K562 (cell line): ENCODE measurements around the gene TMEM88. TPM values are rescaled to one million over a fixed set of nuclear protein-coding genes. Genes with fewer than 3 reads are reported as not detected.
A peak's percentile ranks its signal among the peaks of the same experiment; 100 is the strongest.

Experiments
- BRD9 ChIP-seq: fragments of 450-650 bp; IDR thresholded peaks from 2 replicates; pipeline ENCODE4 v1.6.1; 2018; ENCODE audit warnings: low read depth; ENCODE audit not compliant: partially characterized antibody
- CHD4 ChIP-seq: fragments of 200-600 bp; sonication (generic); IDR thresholded peaks from 3 replicates; pipeline ENCODE4 v1.6.1; 2012; ENCODE audit warnings: low read depth, mild to moderate bottlenecking, mixed read lengths, low read length, inconsistent platforms; ENCODE audit not compliant: insufficient read depth, insufficient replicate concordance, poor library complexity, severe bottlenecking
- GATAD2A ChIP-seq: fragments of 450-650 bp; IDR thresholded peaks from 2 replicates; pipeline ENCODE4 v1.6.1; 2017
- ILK ChIP-seq: fragments of 450-650 bp; IDR thresholded peaks from 2 replicates; pipeline ENCODE4 v1.6.1; 2016; ENCODE audit warnings: missing genetic modification characterization, low read depth, mild to moderate bottlenecking, missing compliant biosample characterization, moderate library complexity, borderline replicate concordance
- MEIS2 ChIP-seq: fragments of 450-650 bp; IDR thresholded peaks from 2 replicates; pipeline ENCODE4 v1.6.1; 2014; ENCODE audit warnings: mild to moderate bottlenecking; ENCODE audit not compliant: partially characterized antibody
- PTBP1 ChIP-seq: fragments of 200-400 bp; formaldehyde crosslinking; IDR thresholded peaks from 2 replicates; pipeline ENCODE4 v1.6.1; 2017; ENCODE audit warnings: low read depth, low read length
- SMARCA5 ChIP-seq: fragments of 450-650 bp; IDR thresholded peaks from 2 replicates; pipeline ENCODE4 v1.6.1; 2016
- SP1 ChIP-seq: sonication (generic); formaldehyde crosslinking; IDR thresholded peaks from 2 replicates; pipeline ENCODE4 v1.8.1; 2022; ENCODE audit warnings: mild to moderate bottlenecking, missing genetic modification reagents
- WHSC1 ChIP-seq: IDR thresholded peaks from one replicate; pipeline ENCODE4 v1.6.1; 2012; ENCODE audit warnings: low read length, control low read depth, inconsistent platforms
- ZNF146 ChIP-seq: IDR thresholded peaks from one replicate; pipeline ENCODE4 v1.6.1; 2018; ENCODE audit warnings: missing compliant biosample characterization; ENCODE audit not compliant: unreplicated experiment
- ZNF507 ChIP-seq: conservative IDR thresholded peaks from 2 replicates; pipeline ENCODE4 v1.6.1; 2017; ENCODE audit warnings: missing genetic modification characterization, missing compliant biosample characterization
- ZNF644 ChIP-seq: fragments of 200-800 bp; sonication (Bioruptor generic); IDR thresholded peaks from 2 replicates; pipeline ENCODE4 v1.6.1; 2016; ENCODE audit warnings: low read depth, missing genetic modification characterization, missing compliant biosample characterization
- ZNF76 ChIP-seq: fragments of 250-450 bp; sonication (Bioruptor Pico); IDR thresholded peaks from 2 replicates; pipeline ENCODE4 v1.4.0; 2020; ENCODE audit warnings: mild to moderate bottlenecking, moderate library complexity, borderline replicate concordance
- polyA plus RNA-seq, 8 experiments: library from polyadenylated mRNA; depleted of rRNA in 4 of 8; stranded (reverse) in 5 of 8; unstranded in 3 of 8; fragments of >200 nt; fragmentation: Nextera tagmentation in 2 of 8; fragmentation: Illumina TruSeq in 1 of 8; extraction: Ambion mirVana in 2 of 8; extraction: Trizol in 1 of 8; gene quantifications; 2 replicates each; pipeline versions ENCODE4 v1.2.1 to v1.2.3, GENCODE V29; 2011 to 2014; ENCODE audit warnings: inconsistent platforms in 1 of 8, missing spikeins in 1 of 8
- total RNA-seq, 7 experiments: library from RNA; depleted of rRNA in 6 of 7; stranded (reverse); fragments of >200 nt in 6 of 7; fragmentation: Illumina TruSeq in 2 of 7; extraction: Trizol in 2 of 7; gene quantifications; 2 replicates each; pipeline versions ENCODE4 v1.2.1 to v1.2.3, GENCODE V29; 2011 to 2021; ENCODE audit warnings: low replicate concordance in 1 of 7
- TF ChIP-seq, protein P1 (sequence below): IDR thresholded peaks from 2 replicates; pipeline ENCODE4 v1.6.1; 2011; ENCODE audit warnings: borderline replicate concordance, low read depth, mild to moderate bottlenecking, moderate library complexity, low read length; ENCODE audit not compliant: insufficient read depth, poor library complexity, severe bottlenecking
- TF ChIP-seq, protein P2 (sequence below): fragments of 450-650 bp; IDR thresholded peaks from 2 replicates; pipeline ENCODE4 v1.6.1; 2014; ENCODE audit warnings: low read depth, mild to moderate bottlenecking, moderate library complexity, borderline replicate concordance
- TF ChIP-seq, protein P3 (sequence below): sonication (generic); formaldehyde crosslinking; IDR thresholded peaks from 2 replicates; pipeline ENCODE4 v1.8.1; 2023; ENCODE audit warnings: mild to moderate bottlenecking, missing genetic modification reagents
- TF ChIP-seq, protein P4 (sequence below): fragments of 450-650 bp; formaldehyde crosslinking; IDR thresholded peaks from 2 replicates; pipeline ENCODE4 v1.4.0; 2020; ENCODE audit warnings: mild to moderate bottlenecking, moderate library complexity
- TF ChIP-seq, protein P5 (sequence below): fragments of 250-450 bp; sonication (Bioruptor Pico); IDR thresholded peaks from 2 replicates; pipeline ENCODE4 v1.5.0; 2022; ENCODE audit warnings: mild to moderate bottlenecking

Gene TMEM88
- total and polyA plus RNA-seq, 9 of the 15 experiments (the other 6 are each of a cell fraction or from before 2014, with no cell fraction given): 0.10 to 1.4 (median 0.36) TPM; not detected in 3

DNA sequence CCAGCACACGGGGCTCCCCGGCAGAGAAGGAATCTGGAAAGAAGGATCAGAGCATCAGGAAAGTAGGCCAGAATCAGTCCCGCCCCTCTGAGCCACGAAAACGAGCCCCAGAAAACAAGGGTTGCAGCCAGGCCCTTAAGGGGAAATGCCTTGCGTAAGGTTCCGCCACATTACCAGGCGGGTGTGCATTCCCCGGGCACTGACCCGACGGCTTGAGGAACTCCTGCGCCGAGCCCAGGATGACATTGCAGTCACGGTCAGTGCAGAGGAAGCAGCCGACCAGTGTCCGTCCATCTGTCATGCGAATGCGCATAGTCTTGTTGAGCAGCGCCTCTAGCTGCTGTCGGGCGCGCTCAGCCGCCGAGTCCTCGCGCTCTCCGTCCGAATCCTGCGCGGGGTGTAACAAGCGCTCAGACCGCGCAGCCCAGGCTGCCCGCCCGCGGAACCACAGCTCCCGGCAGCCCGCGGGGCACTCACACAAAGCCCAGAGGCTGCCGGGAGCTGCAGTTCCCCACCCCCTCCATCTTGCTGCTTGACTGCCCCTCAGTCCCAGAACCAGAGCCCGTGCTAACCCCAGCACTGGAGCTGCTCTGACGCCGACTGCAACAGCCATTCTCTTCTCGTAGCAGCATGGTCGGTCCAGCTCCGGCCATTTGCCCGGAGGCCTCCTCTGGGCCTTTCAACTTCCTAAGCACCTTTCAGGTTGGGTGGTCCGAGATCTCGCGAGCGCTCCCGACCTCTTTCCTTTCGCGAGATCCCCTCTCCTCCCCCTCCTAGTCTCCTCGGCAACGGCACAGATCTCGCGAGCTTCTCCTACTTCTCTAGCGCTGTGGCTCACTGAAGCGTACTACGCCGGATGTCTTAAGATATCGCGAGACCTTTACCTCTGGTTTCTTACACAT lies 2.2 kb downstream of the TMEM88 start, which contains the start of gene NAA38 (continued):
- TF ChIP-seq ZNF507: no peak
- TF ChIP-seq MEIS2: peak; percentile 86
- no peak for TF ChIP-seq PTBP1
- TF ChIP-seq ZNF644 (tag): no peak
- no peak for TF ChIP-seq WHSC1
- no peak for TF ChIP-seq ZNF146 (CRISPR knock-in tag)
- no peak for TF ChIP-seq BRD9
- TF ChIP-seq, protein P1, sequence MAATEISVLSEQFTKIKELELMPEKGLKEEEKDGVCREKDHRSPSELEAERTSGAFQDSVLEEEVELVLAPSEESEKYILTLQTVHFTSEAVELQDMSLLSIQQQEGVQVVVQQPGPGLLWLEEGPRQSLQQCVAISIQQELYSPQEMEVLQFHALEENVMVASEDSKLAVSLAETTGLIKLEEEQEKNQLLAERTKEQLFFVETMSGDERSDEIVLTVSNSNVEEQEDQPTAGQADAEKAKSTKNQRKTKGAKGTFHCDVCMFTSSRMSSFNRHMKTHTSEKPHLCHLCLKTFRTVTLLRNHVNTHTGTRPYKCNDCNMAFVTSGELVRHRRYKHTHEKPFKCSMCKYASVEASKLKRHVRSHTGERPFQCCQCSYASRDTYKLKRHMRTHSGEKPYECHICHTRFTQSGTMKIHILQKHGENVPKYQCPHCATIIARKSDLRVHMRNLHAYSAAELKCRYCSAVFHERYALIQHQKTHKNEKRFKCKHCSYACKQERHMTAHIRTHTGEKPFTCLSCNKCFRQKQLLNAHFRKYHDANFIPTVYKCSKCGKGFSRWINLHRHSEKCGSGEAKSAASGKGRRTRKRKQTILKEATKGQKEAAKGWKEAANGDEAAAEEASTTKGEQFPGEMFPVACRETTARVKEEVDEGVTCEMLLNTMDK: peak; percentile 77
- TF ChIP-seq, protein P2, sequence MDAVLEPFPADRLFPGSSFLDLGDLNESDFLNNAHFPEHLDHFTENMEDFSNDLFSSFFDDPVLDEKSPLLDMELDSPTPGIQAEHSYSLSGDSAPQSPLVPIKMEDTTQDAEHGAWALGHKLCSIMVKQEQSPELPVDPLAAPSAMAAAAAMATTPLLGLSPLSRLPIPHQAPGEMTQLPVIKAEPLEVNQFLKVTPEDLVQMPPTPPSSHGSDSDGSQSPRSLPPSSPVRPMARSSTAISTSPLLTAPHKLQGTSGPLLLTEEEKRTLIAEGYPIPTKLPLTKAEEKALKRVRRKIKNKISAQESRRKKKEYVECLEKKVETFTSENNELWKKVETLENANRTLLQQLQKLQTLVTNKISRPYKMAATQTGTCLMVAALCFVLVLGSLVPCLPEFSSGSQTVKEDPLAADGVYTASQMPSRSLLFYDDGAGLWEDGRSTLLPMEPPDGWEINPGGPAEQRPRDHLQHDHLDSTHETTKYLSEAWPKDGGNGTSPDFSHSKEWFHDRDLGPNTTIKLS: peak; percentile 97
- no peak for TF ChIP-seq SMARCA5
- no peak for TF ChIP-seq CHD4
- TF ChIP-seq, protein P3, sequence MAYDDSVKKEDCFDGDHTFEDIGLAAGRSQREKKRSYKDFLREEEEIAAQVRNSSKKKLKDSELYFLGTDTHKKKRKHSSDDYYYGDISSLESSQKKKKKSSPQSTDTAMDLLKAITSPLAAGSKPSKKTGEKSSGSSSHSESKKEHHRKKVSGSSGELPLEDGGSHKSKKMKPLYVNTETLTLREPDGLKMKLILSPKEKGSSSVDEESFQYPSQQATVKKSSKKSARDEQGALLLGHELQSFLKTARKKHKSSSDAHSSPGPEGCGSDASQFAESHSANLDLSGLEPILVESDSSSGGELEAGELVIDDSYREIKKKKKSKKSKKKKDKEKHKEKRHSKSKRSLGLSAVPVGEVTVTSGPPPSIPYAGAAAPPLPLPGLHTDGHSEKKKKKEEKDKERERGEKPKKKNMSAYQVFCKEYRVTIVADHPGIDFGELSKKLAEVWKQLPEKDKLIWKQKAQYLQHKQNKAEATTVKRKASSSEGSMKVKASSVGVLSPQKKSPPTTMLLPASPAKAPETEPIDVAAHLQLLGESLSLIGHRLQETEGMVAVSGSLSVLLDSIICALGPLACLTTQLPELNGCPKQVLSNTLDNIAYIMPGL: no peak
- TF ChIP-seq, protein P4, sequence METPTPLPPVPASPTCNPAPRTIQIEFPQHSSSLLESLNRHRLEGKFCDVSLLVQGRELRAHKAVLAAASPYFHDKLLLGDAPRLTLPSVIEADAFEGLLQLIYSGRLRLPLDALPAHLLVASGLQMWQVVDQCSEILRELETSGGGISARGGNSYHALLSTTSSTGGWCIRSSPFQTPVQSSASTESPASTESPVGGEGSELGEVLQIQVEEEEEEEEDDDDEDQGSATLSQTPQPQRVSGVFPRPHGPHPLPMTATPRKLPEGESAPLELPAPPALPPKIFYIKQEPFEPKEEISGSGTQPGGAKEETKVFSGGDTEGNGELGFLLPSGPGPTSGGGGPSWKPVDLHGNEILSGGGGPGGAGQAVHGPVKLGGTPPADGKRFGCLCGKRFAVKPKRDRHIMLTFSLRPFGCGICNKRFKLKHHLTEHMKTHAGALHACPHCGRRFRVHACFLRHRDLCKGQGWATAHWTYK (CRISPR knock-in tag): no peak; the same call in 1 of the 2 replicates
- no peak for TF ChIP-seq ILK (tag)
- TF ChIP-seq, protein P5, sequence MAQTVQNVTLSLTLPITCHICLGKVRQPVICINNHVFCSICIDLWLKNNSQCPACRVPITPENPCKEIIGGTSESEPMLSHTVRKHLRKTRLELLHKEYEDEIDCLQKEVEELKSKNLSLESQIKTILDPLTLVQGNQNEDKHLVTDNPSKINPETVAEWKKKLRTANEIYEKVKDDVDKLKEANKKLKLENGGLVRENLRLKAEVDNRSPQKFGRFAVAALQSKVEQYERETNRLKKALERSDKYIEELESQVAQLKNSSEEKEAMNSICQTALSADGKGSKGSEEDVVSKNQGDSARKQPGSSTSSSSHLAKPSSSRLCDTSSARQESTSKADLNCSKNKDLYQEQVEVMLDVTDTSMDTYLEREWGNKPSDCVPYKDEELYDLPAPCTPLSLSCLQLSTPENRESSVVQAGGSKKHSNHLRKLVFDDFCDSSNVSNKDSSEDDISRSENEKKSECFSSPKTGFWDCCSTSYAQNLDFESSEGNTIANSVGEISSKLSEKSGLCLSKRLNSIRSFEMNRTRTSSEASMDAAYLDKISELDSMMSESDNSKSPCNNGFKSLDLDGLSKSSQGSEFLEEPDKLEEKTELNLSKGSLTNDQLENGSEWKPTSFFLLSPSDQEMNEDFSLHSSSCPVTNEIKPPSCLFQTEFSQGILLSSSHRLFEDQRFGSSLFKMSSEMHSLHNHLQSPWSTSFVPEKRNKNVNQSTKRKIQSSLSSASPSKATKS (CRISPR knock-in tag): no peak
- no peak for TF ChIP-seq SP1 (CRISPR knock-in tag)
- no peak for TF ChIP-seq GATAD2A
- TF ChIP-seq ZNF76 (CRISPR knock-in tag): 0 out of 2 replicates have a peak, but pooled peaks have one; percentile 28
